Calu3 (cell line): ENCODE data around the gene ITM2B. TPM values are rescaled to one million over a fixed set of nuclear protein-coding genes. Genes with fewer than 3 reads are reported as not detected.
"Not testable (repeated sequence)": the region's sequence is repeated elsewhere in the genome, so short reads cannot be mapped to it uniquely, and the experiment has no call there.

ENCODE experiments used
- BruUV-seq: library from RNA; stranded (reverse); fragments of 400-500 nt; replicated peaks from 2 replicates; lab custom pipeline; 2021; lab: Mats Ljungman, UMichigan
- CTCF ChIA-PET: fragments of 300-600 bp; sonication (Branson Sonifier 250); formaldehyde crosslinking; loops from one replicate; lab custom pipeline; 2022; ENCODE audit warnings: antibody characterized with exemption; lab: Charles Lee
- DNase-seq: peaks from one replicate; pipeline ENCODE4 v3.0.0; 2022
- H3K27ac Mint-ChIP-seq: one replicate; pipeline ENCODE4 v1.8.0; 2022; ENCODE audit warnings: mixed read lengths; ENCODE audit not compliant: unreplicated experiment
- H3K27me3 Mint-ChIP-seq: one replicate; pipeline ENCODE4 v1.8.0; 2022; ENCODE audit warnings: mixed read lengths; ENCODE audit not compliant: unreplicated experiment
- H3K36me3 Mint-ChIP-seq: one replicate; pipeline ENCODE4 v1.8.0; 2022; ENCODE audit warnings: mild to moderate bottlenecking, moderate library complexity, mixed read lengths; ENCODE audit not compliant: insufficient read depth, unreplicated experiment
- H3K4me1 Mint-ChIP-seq: one replicate; pipeline ENCODE4 v1.8.0; 2022; ENCODE audit warnings: mild to moderate bottlenecking, low read depth, mixed read lengths; ENCODE audit not compliant: unreplicated experiment
- H3K4me3 Mint-ChIP-seq: one replicate; pipeline ENCODE4 v1.8.0; 2022; ENCODE audit warnings: mild to moderate bottlenecking, low read depth, moderate library complexity, mixed read lengths; ENCODE audit not compliant: unreplicated experiment
- H3K9me3 Mint-ChIP-seq: one replicate; pipeline ENCODE4 v1.8.0; 2022; ENCODE audit warnings: low read depth, mixed read lengths; ENCODE audit not compliant: unreplicated experiment
- CTCF ChIP-seq: fragments of 200-600 bp; IDR thresholded peaks from one replicate; pipeline ENCODE4 v1.8.0; 2022; ENCODE audit warnings: antibody characterized with exemption; ENCODE audit not compliant: unreplicated experiment
- intact Hi-C: fragments of 100-400 bp; cut with micrococcal nuclease; formaldehyde crosslinking; loops from one replicate; pipeline ENCODE4 v1.10.0; 2022; ENCODE audit not compliant: unreplicated experiment
- total RNA-seq: library from RNA; stranded (reverse); gene quantifications from 2 replicates; pipeline ENCODE4 v1.2.3, GENCODE V29; 2022

ITM2B gene
- total RNA-seq, 1 experiment from 2014 or later, result 362 TPM

- H3K27me3 Mint-ChIP-seq, result no peaks in the 10 kb centered on the region
- CTCF ChIA-PET, result interaction anchor here (1.6 kb wide), 1 partner anchor 27 kb away, joined by 3 read pairs; no protein-coding TSS in a partner anchor
- intact Hi-C loops, result no loop called here
- no peak overlapping the region for H3K4me3 Mint-ChIP-seq
- no peaks in the 10 kb centered on the region for H3K4me1 Mint-ChIP-seq
- TF ChIP-seq CTCF, result no peak
- no peaks in the 10 kb centered on the region for H3K36me3 Mint-ChIP-seq
- no peak for DNase-seq
- no peaks in the 10 kb centered on the region for H3K9me3 Mint-ChIP-seq
- H3K27ac Mint-ChIP-seq, result no peak overlapping the region
- BruUV-seq, result no TSS peak
Observed at GRCh38 chr13:48194379-48194754, 38.6 kb upstream of the ITM2B start.

GRCh38 chr13:48199404-48199946 is 33.5 kb upstream of the ITM2B start:
- intact Hi-C loops, result no loop called here

GRCh38 chr13:48201044-48201443 is 32.0 kb upstream of the ITM2B start:
- Mint-ChIP-seq H3K9me3 (no peaks in the 10 kb centered on the region), H3K4me3 (no peak overlapping the region), H3K36me3 (no peaks in the 10 kb centered on the region), H3K27me3 (no peaks in the 10 kb centered on the region), H3K27ac (no peak overlapping the region), H3K4me1 (no peaks in the 10 kb centered on the region)
- no TSS peak for BruUV-seq
- intact Hi-C loops, result no loop called here
- no peak for DNase-seq
- no peak for TF ChIP-seq CTCF
- CTCF ChIA-PET, result no interaction called here

More at GRCh38 chr13:48199404-48199946, 33.5 kb upstream of the ITM2B start:
- DNase-seq, result no peak
- Mint-ChIP-seq H3K9me3 (no peaks in the 10 kb centered on the region), H3K4me3 (no peak overlapping the region), H3K36me3 (no peaks in the 10 kb centered on the region), H3K27me3 (no peaks in the 10 kb centered on the region), H3K27ac (no peak overlapping the region), H3K4me1 (no peaks in the 10 kb centered on the region)
- TF ChIP-seq CTCF, result no peak
- no TSS peak for BruUV-seq
- CTCF ChIA-PET, result no interaction called here

- BruUV-seq, CTCF ChIA-PET, H3K27me3 Mint-ChIP-seq, H3K36me3 Mint-ChIP-seq, intact Hi-C loops, H3K4me3 Mint-ChIP-seq, H3K4me1 Mint-ChIP-seq, DNase-seq, H3K9me3 Mint-ChIP-seq, H3K27ac Mint-ChIP-seq: not testable (repeated sequence)
Observed at GRCh38 chr13:48207207-48207606, 25.8 kb upstream of the ITM2B start.

GRCh38 chr13:48210178-48210577 is 22.8 kb upstream of the ITM2B start:
- DNase-seq, result no peak
- Mint-ChIP-seq H3K4me3 (no peak overlapping the region), H3K27ac (no peak overlapping the region), H3K4me1 (no peaks in the 10 kb centered on the region), H3K36me3 (no peaks in the 10 kb centered on the region), H3K27me3 (no peaks in the 10 kb centered on the region), H3K9me3 (peaks cover 2% of the 10 kb centered on the region)
- intact Hi-C loops, result no loop called here
- CTCF ChIA-PET, result no interaction called here
- TF ChIP-seq CTCF, result no peak
- BruUV-seq, result no TSS peak
